HL-60 (cell line): ENCODE results near the gene JMJD1C.

ENCODE experiments used
- DNase-seq, 2 experiments: peaks; one replicate each; pipeline ENCODE4 v3.0.0-alpha.2; 2010 to 2020; ENCODE audit warnings: low read depth in 1 of 2, low spot score in 1 of 2
- H3K27ac ChIP-seq: fragments of 250-450 bp; sonication (Bioruptor Pico); replicated peaks from 2 replicates; pipeline ENCODE4 v1.5.1; 2020; ENCODE audit warnings: mild to moderate bottlenecking, moderate library complexity
- H3K27me3 ChIP-seq: fragments of 250-450 bp; sonication (Bioruptor Pico); 2 replicates; pipeline ENCODE4 v1.5.1; 2021; ENCODE audit warnings: mild to moderate bottlenecking, moderate library complexity; ENCODE audit not compliant: insufficient read depth, poor library complexity, severe bottlenecking
- H3K4me3 ChIP-seq: replicated peaks from 2 replicates; pipeline ENCODE4 v1.5.1; 2011; ENCODE audit warnings: mild to moderate bottlenecking, control low read depth, low read length; ENCODE audit not compliant: insufficient read depth
- GABPA ChIP-seq: IDR thresholded peaks from 2 replicates; pipeline ENCODE4 v1.6.1; 2012; ENCODE audit warnings: low read depth
- POLR2AphosphoS5 ChIP-seq: IDR thresholded peaks from 2 replicates; pipeline ENCODE4 v1.6.1; 2012; ENCODE audit warnings: low read depth
- SPI1 ChIP-seq: IDR thresholded peaks from 2 replicates; pipeline ENCODE4 v1.6.1; 2012; ENCODE audit warnings: low read depth, mild to moderate bottlenecking, borderline replicate concordance
- TF ChIP-seq, protein P1 (sequence below): IDR thresholded peaks from 2 replicates; pipeline ENCODE4 v1.6.1; 2012; ENCODE audit warnings: low read depth; ENCODE audit not compliant: insufficient replicate concordance
- TF ChIP-seq, protein P2 (sequence below): IDR thresholded peaks from one replicate; pipeline ENCODE4 v1.5.1; 2011; ENCODE audit warnings: low read length, control low read depth, inconsistent platforms; ENCODE audit not compliant: insufficient read depth

Gene JMJD1C

DNA sequence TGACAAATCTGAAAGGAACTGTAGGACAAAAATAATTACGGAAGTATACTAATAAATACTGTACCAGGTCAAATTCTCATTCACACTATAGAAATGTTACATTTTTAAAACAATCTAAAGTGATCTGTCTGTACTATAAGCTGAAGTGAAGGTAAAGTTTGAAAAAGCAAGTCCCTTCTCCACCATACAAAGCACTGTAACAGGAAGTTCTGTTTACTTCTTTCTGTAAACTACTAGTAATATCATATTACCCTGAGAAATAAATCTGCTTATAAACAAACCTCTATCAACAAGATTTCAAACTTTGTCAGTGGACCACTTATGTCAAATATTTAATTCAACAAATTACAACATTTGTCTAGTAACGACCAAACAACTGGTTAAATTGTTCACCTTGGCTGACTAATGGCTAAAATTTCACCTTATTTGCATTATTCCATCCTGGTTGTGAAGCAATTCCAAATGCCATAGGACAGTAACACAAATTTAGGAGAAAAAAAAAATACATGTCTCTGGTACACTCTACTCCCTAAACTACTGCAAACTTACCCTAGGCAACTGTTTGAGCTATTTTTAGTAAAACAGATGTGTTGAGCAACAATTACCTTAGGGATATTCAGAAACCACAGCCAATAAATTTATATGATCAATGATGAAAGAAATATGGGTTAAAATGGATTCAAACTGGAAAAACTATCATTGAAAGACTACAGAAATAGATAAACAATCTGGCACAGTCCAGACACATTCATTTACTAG is 206.7 kb downstream of the JMJD1C start:
- Histone ChIP-seq H3K4me3 (no peak overlapping the region), H3K27ac (peak overlapping the region; percentile 52), H3K27me3 (no peaks in the 10 kb centered on the region)
- DNase-seq = no peak
- TF ChIP-seq SPI1 (no peak), GABPA (no peak), POLR2AphosphoS5 (no peak)
- TF ChIP-seq, protein P1, sequence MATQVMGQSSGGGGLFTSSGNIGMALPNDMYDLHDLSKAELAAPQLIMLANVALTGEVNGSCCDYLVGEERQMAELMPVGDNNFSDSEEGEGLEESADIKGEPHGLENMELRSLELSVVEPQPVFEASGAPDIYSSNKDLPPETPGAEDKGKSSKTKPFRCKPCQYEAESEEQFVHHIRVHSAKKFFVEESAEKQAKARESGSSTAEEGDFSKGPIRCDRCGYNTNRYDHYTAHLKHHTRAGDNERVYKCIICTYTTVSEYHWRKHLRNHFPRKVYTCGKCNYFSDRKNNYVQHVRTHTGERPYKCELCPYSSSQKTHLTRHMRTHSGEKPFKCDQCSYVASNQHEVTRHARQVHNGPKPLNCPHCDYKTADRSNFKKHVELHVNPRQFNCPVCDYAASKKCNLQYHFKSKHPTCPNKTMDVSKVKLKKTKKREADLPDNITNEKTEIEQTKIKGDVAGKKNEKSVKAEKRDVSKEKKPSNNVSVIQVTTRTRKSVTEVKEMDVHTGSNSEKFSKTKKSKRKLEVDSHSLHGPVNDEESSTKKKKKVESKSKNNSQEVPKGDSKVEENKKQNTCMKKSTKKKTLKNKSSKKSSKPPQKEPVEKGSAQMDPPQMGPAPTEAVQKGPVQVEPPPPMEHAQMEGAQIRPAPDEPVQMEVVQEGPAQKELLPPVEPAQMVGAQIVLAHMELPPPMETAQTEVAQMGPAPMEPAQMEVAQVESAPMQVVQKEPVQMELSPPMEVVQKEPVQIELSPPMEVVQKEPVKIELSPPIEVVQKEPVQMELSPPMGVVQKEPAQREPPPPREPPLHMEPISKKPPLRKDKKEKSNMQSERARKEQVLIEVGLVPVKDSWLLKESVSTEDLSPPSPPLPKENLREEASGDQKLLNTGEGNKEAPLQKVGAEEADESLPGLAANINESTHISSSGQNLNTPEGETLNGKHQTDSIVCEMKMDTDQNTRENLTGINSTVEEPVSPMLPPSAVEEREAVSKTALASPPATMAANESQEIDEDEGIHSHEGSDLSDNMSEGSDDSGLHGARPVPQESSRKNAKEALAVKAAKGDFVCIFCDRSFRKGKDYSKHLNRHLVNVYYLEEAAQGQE = no peak
- TF ChIP-seq, protein P2, sequence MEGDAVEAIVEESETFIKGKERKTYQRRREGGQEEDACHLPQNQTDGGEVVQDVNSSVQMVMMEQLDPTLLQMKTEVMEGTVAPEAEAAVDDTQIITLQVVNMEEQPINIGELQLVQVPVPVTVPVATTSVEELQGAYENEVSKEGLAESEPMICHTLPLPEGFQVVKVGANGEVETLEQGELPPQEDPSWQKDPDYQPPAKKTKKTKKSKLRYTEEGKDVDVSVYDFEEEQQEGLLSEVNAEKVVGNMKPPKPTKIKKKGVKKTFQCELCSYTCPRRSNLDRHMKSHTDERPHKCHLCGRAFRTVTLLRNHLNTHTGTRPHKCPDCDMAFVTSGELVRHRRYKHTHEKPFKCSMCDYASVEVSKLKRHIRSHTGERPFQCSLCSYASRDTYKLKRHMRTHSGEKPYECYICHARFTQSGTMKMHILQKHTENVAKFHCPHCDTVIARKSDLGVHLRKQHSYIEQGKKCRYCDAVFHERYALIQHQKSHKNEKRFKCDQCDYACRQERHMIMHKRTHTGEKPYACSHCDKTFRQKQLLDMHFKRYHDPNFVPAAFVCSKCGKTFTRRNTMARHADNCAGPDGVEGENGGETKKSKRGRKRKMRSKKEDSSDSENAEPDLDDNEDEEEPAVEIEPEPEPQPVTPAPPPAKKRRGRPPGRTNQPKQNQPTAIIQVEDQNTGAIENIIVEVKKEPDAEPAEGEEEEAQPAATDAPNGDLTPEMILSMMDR = no peak

DNA sequence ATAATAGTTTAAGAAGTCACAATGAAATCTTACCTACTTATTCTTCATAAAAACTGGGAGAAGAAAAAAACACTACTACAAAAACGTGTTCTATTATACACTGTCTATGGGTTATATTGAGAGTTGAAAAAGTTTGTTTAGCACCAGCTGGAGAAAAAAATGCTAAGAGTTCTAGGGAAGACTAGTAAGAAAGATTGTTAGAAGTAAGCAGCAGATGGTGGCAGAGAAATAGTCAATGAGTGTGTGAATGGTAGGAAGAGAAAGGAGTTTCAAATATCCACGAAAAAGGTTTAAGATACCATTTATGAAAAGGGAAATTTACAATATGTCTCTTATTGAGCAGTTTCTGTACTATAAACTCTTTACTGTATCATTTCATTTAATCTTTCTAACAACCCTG is 208.0 kb downstream of the JMJD1C start:
- H3K27ac ChIP-seq = peak overlapping the region; percentile 52

DNA sequence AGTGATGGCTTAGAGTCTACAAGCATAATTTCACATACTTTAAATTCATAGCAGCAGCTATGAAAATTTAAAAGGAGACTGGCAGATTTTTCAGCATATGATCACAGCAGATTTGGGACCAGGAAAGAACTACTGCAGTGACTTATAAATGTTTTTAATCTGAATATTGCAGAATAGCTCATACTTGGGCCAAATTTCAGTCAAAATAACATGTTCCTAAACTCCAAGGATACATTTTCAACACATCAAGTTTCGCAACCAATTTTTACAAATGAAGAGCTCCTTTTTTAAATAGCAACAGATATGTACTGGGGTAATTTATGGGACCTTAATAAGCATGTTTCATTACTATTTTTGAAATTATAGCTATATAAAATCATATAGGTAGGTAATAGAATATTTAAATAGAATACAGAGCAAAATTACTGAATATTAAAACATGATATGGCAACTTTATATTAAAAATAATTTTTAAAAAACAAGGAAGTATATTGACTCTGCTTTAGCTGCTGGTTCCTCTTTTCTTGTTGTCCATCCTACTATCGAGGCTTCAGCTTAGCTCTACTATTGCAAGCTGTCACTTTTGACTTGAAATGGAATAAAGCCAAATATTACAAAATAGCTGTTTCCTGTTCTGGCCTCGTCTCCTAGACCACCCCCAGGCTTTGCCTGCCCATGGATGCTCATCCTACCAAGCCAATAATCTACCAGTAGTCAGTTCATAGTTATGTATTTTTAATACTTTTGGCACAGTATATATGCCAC is 209.6 kb downstream of the JMJD1C start:
- Histone ChIP-seq H3K27ac (peak overlapping the region; percentile 52), H3K27me3 (no peaks in the 10 kb centered on the region), H3K4me3 (no peak overlapping the region)
- TF ChIP-seq SPI1 (peak; percentile 72; the same call in 1 of the 2 replicates), GABPA (no peak), POLR2AphosphoS5 (0 out of 2 replicates have a peak, but pooled peaks have one; percentile 43)
- TF ChIP-seq, protein P2 = no peak
- TF ChIP-seq, protein P1 = no peak
- peak; percentile 73 to 83 for DNase-seq

More for the DNA sequence above, 208.0 kb downstream of the JMJD1C start:
- no peak for DNase-seq
- Histone ChIP-seq H3K4me3 (no peak overlapping the region), H3K27me3 (no peaks in the 10 kb centered on the region)
- no peak for TF ChIP-seq SPI1
- TF ChIP-seq, protein P1 = no peak
- no peak for TF ChIP-seq GABPA
- TF ChIP-seq, protein P2 = no peak
- TF ChIP-seq POLR2AphosphoS5 = no peak
